Activated CD8-positive, alpha-beta memory T cell treated with anti-CD3 and anti-CD28 coated beads for 36 hours (primary cell): ENCODE results near the gene S100A10. TPM values are rescaled to one million over a fixed set of nuclear protein-coding genes. Genes with fewer than 3 reads are reported as not detected.

Experiments used
- CTCF ChIA-PET: fragments of 350-600 bp; sonication (Branson Sonifier 250); formaldehyde crosslinking; loops from one replicate; lab custom pipeline; 2021; ENCODE audit warnings: antibody characterized with exemption; lab: Charles Lee
- POLR2A ChIA-PET: fragments of 350-600 bp; sonication (Branson Sonifier 250); formaldehyde crosslinking; loops from one replicate; lab custom pipeline; 2021; ENCODE audit warnings: antibody characterized with exemption; lab: Charles Lee
- total RNA-seq, 2 experiments: library from RNA; stranded (reverse); gene quantifications; one replicate each; pipeline ENCODE4 v1.2.3, GENCODE V29; 2021

The S100A10 gene
- total RNA-seq, 2 experiments from 2014 or later: 285 to 288 TPM

GRCh38 chr1:151992303-151993083 is 1.2 kb downstream of the S100A10 start:
- POLR2A ChIA-PET: interaction anchor here (1.1 to 2.4 kb wide), 2 partner anchors 9 to 51 kb away, joined by 3 to 11 read pairs; no protein-coding TSS in a partner anchor

DNA sequence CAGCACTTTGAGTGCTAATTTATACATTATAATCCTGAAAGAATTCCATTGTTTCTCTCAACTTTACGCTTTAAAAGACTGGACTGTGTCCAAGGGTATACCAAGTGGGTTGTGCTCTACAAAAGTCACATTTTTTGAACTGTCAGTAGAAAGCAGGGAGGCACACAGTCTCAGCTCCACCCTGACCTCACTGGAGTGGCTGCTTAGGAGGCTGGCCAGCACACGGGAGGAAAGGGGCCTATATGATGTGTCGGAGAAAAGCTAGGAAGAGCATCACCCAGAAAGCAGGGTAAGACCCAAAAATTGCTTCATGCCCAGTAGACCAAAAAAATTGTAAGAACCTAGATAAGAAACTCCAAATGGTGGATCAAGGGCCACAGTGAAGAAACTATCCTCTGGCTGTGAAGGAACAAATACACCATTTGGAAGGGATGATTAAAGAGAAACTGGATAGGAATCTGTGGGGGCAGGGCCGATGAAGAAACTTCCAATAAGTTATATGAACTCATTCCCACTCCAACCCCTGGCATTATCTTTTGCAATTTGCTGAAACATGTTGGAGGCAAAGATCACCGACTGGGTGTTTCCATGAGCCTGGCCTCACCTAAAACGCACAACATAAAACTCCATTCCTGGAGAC is 1.9 kb downstream of the S100A10 start:
- ChIA-PET POLR2A (interaction anchor here (2.4 kb wide), 1 partner anchor 8 kb away, joined by 11 read pairs; no protein-coding TSS in a partner anchor), CTCF (interaction anchor here (1.2 to 10.7 kb wide), 4 partner anchors 10 to 58 kb away, joined by 5 to 121 read pairs (median 6); no protein-coding TSS in a partner anchor)

More at GRCh38 chr1:151992303-151993083, 1.2 kb downstream of the S100A10 start:
- CTCF ChIA-PET: interaction anchor here (1.2 to 10.7 kb wide), 4 partner anchors 10 to 59 kb away, joined by 5 to 121 read pairs (median 6); no protein-coding TSS in a partner anchor

DNA sequence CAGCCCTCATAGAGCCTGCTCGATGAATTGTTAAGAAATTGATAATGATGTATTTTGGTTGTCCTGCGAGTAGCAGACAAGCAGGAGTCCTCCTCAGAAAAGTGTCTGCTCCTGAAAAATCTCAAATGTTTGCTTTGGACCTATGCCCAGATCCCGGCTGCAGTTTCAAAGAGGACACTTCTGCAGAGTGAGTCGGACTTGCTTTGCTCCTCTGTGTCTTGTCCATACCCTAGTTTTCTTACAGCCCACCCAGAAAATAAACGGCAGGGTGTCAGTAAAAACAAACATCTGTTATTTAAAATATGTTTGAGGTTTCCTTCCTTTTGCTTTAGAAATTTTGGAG is 2.8 kb downstream of the S100A10 start:
- POLR2A ChIA-PET: no interaction called here

DNA sequence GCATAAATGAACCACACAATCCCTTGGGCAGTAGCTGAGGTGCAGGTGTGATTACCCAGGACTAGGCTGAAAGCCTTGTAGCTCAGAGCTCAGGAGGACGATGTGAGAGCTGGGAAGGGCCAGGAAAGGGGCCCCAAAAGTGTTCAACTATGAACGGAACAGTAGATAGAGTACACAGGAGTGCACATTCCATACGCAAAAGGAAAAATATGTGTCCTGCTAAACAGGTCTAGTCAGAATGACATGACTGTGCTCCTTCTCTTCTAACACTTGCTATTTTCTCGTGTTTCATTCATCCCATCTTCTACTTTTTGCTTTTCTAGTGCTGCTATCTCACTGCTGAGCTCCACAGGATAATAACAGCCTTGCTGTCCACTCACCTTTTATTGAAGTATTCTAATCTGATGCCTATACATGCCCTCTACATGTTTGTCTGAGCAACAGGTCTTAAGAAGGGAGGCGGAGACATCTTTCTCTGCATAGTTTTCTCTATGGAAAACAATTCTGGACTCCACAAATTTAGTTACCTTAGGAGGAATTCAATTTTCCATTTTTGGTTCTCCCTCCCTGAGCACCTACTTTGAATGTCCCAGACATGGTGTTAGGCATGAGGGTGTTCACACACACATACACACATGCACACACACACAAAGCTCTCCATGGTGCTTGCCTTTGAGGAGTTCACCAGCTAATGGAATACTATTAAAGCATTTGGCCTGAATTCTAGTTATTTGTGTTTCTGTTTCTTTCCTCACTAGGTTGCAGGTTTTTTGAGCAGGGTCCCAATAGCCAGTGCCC is 3.4 kb downstream of the S100A10 start:
- POLR2A ChIA-PET: no interaction called here
- CTCF ChIA-PET: interaction anchor here (0.6 to 1.5 kb wide), 4 partner anchors 15 to 85 kb away, joined by 3 to 6 read pairs (median 4); no protein-coding TSS in a partner anchor

More for the DNA sequence above, 2.8 kb downstream of the S100A10 start:
- CTCF ChIA-PET: interaction anchor here (1.0 to 1.6 kb wide), 3 partner anchors 11 to 57 kb away, joined by 3 to 6 read pairs (median 5); no protein-coding TSS in a partner anchor

DNA sequence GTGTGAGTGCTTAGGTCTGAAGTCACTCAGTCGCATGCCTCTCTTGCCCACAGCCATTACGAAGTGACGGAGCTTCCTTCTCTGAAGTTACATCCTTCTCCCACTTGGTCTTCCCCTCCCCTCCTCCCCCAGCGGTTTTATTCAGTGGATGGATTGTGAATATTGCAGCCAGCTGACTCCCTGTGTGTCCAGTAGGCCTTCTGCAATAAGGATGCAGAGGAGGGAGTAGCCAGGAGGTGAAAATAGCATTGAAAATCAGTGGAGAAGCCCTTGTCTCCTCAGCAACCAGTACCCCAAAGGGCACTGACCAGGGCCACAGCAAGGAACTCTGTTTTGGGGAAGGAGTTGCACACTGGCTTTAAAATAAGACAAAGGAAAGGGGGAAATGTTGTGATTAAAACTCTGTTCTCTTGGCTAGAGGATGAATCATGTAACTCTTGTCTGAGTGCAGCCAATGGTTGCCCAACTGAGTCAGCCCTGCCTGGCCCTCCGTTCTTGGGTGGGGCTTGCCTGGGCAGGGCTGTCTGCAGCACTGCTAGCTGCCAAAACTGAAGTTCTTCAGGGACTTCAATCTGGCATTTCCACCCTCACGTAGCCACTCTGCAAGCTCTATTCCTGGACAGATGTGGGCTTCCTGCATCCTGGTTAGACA is 4.3 kb downstream of the S100A10 start:
- ChIA-PET CTCF (interaction anchor here (1.0 to 3.2 kb wide), 6 partner anchors 12 to 57 kb away, joined by 3 to 15 read pairs (median 4); no protein-coding TSS in a partner anchor), POLR2A (no interaction called here)

DNA sequence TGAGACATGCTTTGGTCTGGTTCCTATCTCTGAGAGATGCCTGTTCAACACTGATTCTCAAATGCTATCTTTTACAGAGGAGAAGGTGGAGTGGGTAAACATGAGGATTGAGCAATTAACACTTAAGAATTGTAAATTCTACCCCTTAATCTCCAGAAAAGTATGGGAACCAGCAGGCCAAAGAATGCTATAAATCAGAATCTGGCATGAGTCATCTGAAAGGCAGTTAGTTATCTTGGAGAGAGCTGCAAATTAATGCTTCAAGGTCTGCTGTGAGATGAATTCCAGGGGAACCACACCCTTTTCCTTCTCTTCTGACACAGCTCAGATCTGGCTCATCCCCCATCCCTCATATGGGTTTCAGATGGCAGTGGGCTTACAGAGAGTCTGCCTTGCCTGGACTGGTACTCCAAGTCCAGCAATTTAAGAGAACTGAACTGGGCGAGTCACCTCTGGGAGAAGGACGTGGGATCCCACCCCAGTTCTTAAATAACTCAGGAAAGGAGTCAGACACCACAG is 5.2 kb downstream of the S100A10 start:
- ChIA-PET POLR2A (no interaction called here), CTCF (interaction anchor here (1.0 to 3.2 kb wide), 6 partner anchors 13 to 79 kb away, joined by 3 to 15 read pairs (median 4); partner anchors contain the start of gene THEM4)

DNA sequence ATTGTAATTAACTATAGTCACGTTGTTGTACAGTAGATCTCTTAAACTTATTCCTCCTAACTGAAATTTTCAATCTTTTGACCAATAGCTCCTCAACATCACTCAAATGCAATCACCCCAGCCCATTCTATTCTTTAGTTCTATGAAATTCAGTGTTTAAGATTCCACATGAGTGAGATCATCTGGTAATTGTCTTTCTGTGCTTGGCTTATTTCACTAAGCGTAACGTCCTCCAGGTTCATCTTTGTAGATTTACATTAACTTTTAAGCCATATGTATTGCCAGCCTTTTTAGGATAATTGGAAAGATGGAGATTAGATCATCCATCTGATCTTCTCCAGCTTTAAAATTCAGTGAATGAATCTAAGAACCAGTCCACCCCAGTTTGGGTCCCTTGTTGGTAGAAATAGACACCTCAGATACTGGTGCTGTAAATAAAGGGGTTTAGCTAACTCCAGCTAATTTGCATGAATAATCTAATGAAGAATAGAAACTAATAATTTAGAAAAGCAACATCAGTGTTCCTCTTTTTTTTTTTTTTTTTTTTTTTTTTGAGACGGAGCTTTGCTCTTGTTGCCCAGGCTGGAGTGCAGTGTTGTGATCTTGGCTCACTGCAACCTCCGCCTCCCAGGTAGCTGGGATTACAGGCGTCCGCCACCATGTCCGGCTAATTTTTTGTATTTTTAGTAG is 7.0 kb downstream of the S100A10 start:
- CTCF ChIA-PET: interaction anchor here (1.2 to 3.2 kb wide), 4 partner anchors 14 to 51 kb away, joined by 3 to 15 read pairs (median 6); no protein-coding TSS in a partner anchor
- POLR2A ChIA-PET: interaction anchor here (0.7 kb wide), 1 partner anchor 20 kb away, joined by 5 read pairs; no protein-coding TSS in a partner anchor

DNA sequence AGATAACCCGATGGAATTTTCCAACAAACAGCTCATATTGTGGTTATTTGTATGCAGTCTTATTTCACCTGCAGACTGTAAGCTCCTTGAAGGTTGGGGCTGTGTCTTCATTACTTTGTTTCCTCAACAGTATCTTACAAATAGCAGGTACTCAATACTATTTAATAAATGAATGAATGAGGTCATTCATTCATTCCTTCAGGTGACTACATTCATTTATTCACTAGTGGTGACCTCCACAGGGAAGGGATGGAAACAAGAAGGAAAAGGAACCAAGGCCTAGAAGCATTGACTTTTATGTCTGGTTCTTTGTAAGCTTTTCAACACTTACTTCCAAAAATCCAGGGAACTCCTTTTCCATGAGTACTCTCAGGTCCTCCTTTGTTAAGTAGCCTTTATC is 7.9 kb downstream of the S100A10 start:
- ChIA-PET CTCF (interaction anchor here (0.8 to 3.2 kb wide), 6 partner anchors 10 to 52 kb away, joined by 3 to 15 read pairs (median 4); no protein-coding TSS in a partner anchor), POLR2A (interaction anchor here (0.5 kb wide), 1 partner anchor 64 kb away, joined by 3 read pairs; no protein-coding TSS in a partner anchor)

GRCh38 chr1:151985270-151985669 is 8.4 kb downstream of the S100A10 start:
- CTCF ChIA-PET: interaction anchor here (0.8 to 3.8 kb wide), 8 partner anchors 9 to 77 kb away, joined by 3 to 19 read pairs (median 4); partner anchors contain the start of gene THEM4
- POLR2A ChIA-PET: no interaction called here

- CTCF ChIA-PET: interaction anchor here (0.9 to 3.8 kb wide), 8 partner anchors 8 to 76 kb away, joined by 3 to 19 read pairs (median 5); partner anchors contain the start of gene THEM4
- POLR2A ChIA-PET: interaction anchor here (1.1 to 2.1 kb wide), 4 partner anchors 8 to 38 kb away, joined by 3 to 11 read pairs (median 6); partner anchors contain the start of gene S100A10
These were observed 9.2 kb downstream of the S100A10 start for GRCh38 chr1:151984313-151984956.

DNA sequence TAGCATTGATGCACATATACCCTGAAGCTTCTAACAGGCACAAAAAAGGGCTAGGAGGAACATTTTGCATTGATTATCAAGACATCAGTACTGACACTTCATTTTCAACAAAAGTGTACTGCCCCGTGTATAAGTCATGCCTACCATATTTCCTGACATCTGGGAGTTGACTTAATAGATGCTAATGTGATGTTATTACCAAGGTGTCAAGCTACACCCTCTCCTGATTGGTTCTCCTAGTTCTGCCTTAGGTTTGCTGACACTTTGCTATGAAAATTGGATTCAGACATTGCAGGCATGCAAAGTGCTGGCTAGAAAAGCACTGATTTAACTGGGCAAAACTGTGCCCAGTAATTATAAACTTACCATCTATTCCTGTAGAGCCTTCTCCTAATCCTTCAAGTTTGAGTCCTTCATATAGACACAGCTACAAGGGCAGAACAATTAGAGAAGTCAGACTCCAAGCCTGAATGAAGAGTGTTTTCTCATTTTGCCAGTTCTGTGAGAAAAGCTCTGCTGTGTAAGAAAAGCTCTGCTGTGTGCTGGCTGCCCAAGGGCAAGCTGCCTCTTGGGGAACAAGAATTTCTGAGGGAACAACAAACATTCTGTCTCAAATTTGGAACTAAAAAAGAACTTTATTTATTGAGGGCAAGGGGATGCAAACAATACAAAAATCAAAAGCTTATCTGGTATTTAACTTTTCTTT is 11.2 kb downstream of the S100A10 start:
- CTCF ChIA-PET: interaction anchor here (0.9 to 3.8 kb wide), 10 partner anchors 9 to 74 kb away, joined by 3 to 19 read pairs (median 7); partner anchors contain the start of gene THEM4
- POLR2A ChIA-PET: interaction anchor here (2.1 kb wide), 1 partner anchor 10 kb away, joined by 11 read pairs; the partner anchor contains the start of gene S100A10

GRCh38 chr1:151981178-151981525 is 12.5 kb downstream of the S100A10 start:
- POLR2A ChIA-PET: no interaction called here
- CTCF ChIA-PET: interaction anchor here (1.2 to 2.7 kb wide), 2 partner anchors 13 to 15 kb away, joined by 3 to 11 read pairs; no protein-coding TSS in a partner anchor

GRCh38 chr1:151980287-151981177 is 13.1 kb downstream of the S100A10 start:
- POLR2A ChIA-PET: no interaction called here
- CTCF ChIA-PET: interaction anchor here (1.2 to 2.7 kb wide), 2 partner anchors 13 to 15 kb away, joined by 3 to 11 read pairs; no protein-coding TSS in a partner anchor

GRCh38 chr1:151978922-151979321 is 14.7 kb downstream of the S100A10 start:
- POLR2A ChIA-PET: no interaction called here
- CTCF ChIA-PET: no interaction called here
